Activated CD4-positive, alpha-beta T cell treated with anti-CD3 and anti-CD28 coated beads, Interleukin-2, amount 10 ng/mL, durations not matched to agents 7 days and 5 days (primary cell): ENCODE data around the gene ARSH. TPM values are rescaled to one million over a fixed set of nuclear protein-coding genes. Genes with fewer than 3 reads are reported as not detected.
"Not testable (repeated sequence)": the region's sequence is repeated elsewhere in the genome, so short reads cannot be mapped to it uniquely, and the experiment has no call there.

ENCODE experiments used
- CTCF ChIA-PET: fragments of 350-600 bp; sonication (Branson Sonifier 250); formaldehyde crosslinking; loops from one replicate; lab custom pipeline; 2021; ENCODE audit warnings: antibody characterized with exemption; lab: Charles Lee
- POLR2A ChIA-PET: fragments of 350-600 bp; sonication (Branson Sonifier 250); formaldehyde crosslinking; loops from one replicate; lab custom pipeline; 2021; ENCODE audit warnings: antibody characterized with exemption; lab: Charles Lee
- DNase-seq: peaks from one replicate; pipeline ENCODE4 v3.0.0-alpha.2; 2020
- H3K27ac Mint-ChIP-seq: one replicate; pipeline ENCODE4 v1.8.0; 2021; ENCODE audit warnings: mild to moderate bottlenecking, moderate library complexity, mixed read lengths
- H3K27me3 Mint-ChIP-seq: one replicate; pipeline ENCODE4 v1.8.0; 2021; ENCODE audit warnings: mixed read lengths
- H3K36me3 Mint-ChIP-seq: one replicate; pipeline ENCODE4 v1.8.0; 2021; ENCODE audit warnings: low read depth, mixed read lengths
- H3K4me1 Mint-ChIP-seq: one replicate; pipeline ENCODE4 v1.8.0; 2021; ENCODE audit warnings: mixed read lengths
- H3K4me3 Mint-ChIP-seq: one replicate; pipeline ENCODE4 v1.8.0; 2021; ENCODE audit warnings: mild to moderate bottlenecking, moderate library complexity, mixed read lengths
- H3K9me3 Mint-ChIP-seq: one replicate; pipeline ENCODE4 v1.8.0; 2021; ENCODE audit warnings: mixed read lengths
- total RNA-seq, 2 experiments: library from RNA; stranded (reverse); gene quantifications; one replicate each; pipeline ENCODE4 v1.2.3, GENCODE V29; 2021

The ARSH gene
- total RNA-seq, 2 experiments from 2014 or later, result not detected

- ChIA-PET POLR2A (no interaction called here), CTCF (no interaction called here)
- Mint-ChIP-seq H3K4me1 (no peaks in the 10 kb centered on the region), H3K4me3 (no peak overlapping the region), H3K27ac (no peak overlapping the region), H3K36me3 (no peaks in the 10 kb centered on the region), H3K27me3 (no peaks in the 10 kb centered on the region), H3K9me3 (no peaks in the 10 kb centered on the region)
- no peak for DNase-seq
These were observed 31.4 kb upstream of the ARSH start for GRCh38 chrX:2974961-2975360.

GRCh38 chrX:2978639-2979038, 27.7 kb upstream of the ARSH start:
- H3K4me1 Mint-ChIP-seq, DNase-seq, H3K27me3 Mint-ChIP-seq, CTCF ChIA-PET, H3K27ac Mint-ChIP-seq, H3K9me3 Mint-ChIP-seq, H3K36me3 Mint-ChIP-seq, H3K4me3 Mint-ChIP-seq, POLR2A ChIA-PET: not testable (repeated sequence)

- no peaks in the 10 kb centered on the region for H3K36me3 Mint-ChIP-seq
- H3K4me1 Mint-ChIP-seq, result no peaks in the 10 kb centered on the region
- ChIA-PET CTCF (no interaction called here), POLR2A (no interaction called here)
- no peaks in the 10 kb centered on the region for H3K27me3 Mint-ChIP-seq
- H3K9me3 Mint-ChIP-seq, result no peaks in the 10 kb centered on the region
- no peak overlapping the region for H3K27ac Mint-ChIP-seq
- DNase-seq, result no peak
- H3K4me3 Mint-ChIP-seq, result no peak overlapping the region
These were observed 22.0 kb upstream of the ARSH start for GRCh38 chrX:2984342-2984741.

DNA sequence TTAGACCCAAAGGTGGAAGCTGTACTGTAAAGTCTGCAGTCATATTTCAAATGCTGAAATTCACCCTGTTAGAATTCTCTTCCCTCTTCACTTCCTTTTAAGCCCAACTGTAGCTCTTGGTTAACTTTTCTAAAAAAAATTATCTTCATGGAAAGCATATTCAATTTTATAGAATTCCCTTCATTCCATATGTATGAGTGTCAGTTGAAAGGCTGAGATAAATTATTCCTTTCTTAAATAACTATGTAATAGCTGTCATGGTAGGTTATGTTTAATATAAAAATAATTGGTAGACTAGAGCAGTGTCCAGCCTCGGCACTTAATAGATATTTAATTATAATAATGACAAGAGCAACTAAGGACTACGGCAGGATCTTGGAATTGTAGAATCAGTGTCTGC, 16.8 kb upstream of the ARSH start:
- H3K4me3 Mint-ChIP-seq, result no peak overlapping the region
- no peak for DNase-seq
- no peaks in the 10 kb centered on the region for H3K27me3 Mint-ChIP-seq
- POLR2A ChIA-PET, result no interaction called here
- H3K27ac Mint-ChIP-seq, result no peak overlapping the region
- CTCF ChIA-PET, result no interaction called here
- H3K4me1 Mint-ChIP-seq, result no peaks in the 10 kb centered on the region
- H3K36me3 Mint-ChIP-seq, result no peaks in the 10 kb centered on the region
- H3K9me3 Mint-ChIP-seq, result no peaks in the 10 kb centered on the region

- no peak for DNase-seq
- Mint-ChIP-seq H3K4me1 (no peaks in the 10 kb centered on the region), H3K36me3 (no peaks in the 10 kb centered on the region), H3K4me3 (no peak overlapping the region), H3K27me3 (no peaks in the 10 kb centered on the region), H3K27ac (no peak overlapping the region), H3K9me3 (peaks cover 4% of the 10 kb centered on the region)
- ChIA-PET POLR2A (no interaction called here), CTCF (no interaction called here)
These were observed 4.2 kb downstream of the ARSH start for GRCh38 chrX:3010532-3010931.

GRCh38 chrX:3017492-3017891, 11.1 kb downstream of the ARSH start:
- CTCF ChIA-PET, result no interaction called here
- POLR2A ChIA-PET, result no interaction called here
- Mint-ChIP-seq H3K4me1 (no peaks in the 10 kb centered on the region), H3K9me3 (no peaks in the 10 kb centered on the region), H3K4me3 (no peak overlapping the region), H3K27me3 (no peaks in the 10 kb centered on the region), H3K36me3 (no peaks in the 10 kb centered on the region), H3K27ac (no peak overlapping the region)
- DNase-seq, result no peak

- DNase-seq, result no peak
- POLR2A ChIA-PET, result no interaction called here
- H3K27me3 Mint-ChIP-seq, result no peaks in the 10 kb centered on the region
- no peak overlapping the region for H3K4me3 Mint-ChIP-seq
- H3K4me1 Mint-ChIP-seq, result no peaks in the 10 kb centered on the region
- no peaks in the 10 kb centered on the region for H3K36me3 Mint-ChIP-seq
- H3K9me3 Mint-ChIP-seq, result no peaks in the 10 kb centered on the region
- H3K27ac Mint-ChIP-seq, result no peak overlapping the region
- CTCF ChIA-PET, result no interaction called here
These were observed 17.8 kb downstream of the ARSH start for GRCh38 chrX:3024176-3024575.

- no peaks in the 10 kb centered on the region for H3K9me3 Mint-ChIP-seq
- no peaks in the 10 kb centered on the region for H3K36me3 Mint-ChIP-seq
- DNase-seq, result no peak
- H3K4me1 Mint-ChIP-seq, result no peaks in the 10 kb centered on the region
- POLR2A ChIA-PET, result no interaction called here
- H3K27ac Mint-ChIP-seq, result no peak overlapping the region
- CTCF ChIA-PET, result no interaction called here
- no peak overlapping the region for H3K4me3 Mint-ChIP-seq
- H3K27me3 Mint-ChIP-seq, result no peaks in the 10 kb centered on the region
These were observed 19.9 kb downstream of the ARSH start for GRCh38 chrX:3026074-3026815.

GRCh38 chrX:3029129-3029528, 22.8 kb downstream of the ARSH start:
- no peaks in the 10 kb centered on the region for H3K27me3 Mint-ChIP-seq
- no peak for DNase-seq
- H3K4me3 Mint-ChIP-seq, result no peak overlapping the region
- ChIA-PET CTCF (no interaction called here), POLR2A (no interaction called here)
- H3K9me3 Mint-ChIP-seq, result no peaks in the 10 kb centered on the region
- H3K4me1 Mint-ChIP-seq, result no peaks in the 10 kb centered on the region
- no peaks in the 10 kb centered on the region for H3K36me3 Mint-ChIP-seq
- no peak overlapping the region for H3K27ac Mint-ChIP-seq

DNA sequence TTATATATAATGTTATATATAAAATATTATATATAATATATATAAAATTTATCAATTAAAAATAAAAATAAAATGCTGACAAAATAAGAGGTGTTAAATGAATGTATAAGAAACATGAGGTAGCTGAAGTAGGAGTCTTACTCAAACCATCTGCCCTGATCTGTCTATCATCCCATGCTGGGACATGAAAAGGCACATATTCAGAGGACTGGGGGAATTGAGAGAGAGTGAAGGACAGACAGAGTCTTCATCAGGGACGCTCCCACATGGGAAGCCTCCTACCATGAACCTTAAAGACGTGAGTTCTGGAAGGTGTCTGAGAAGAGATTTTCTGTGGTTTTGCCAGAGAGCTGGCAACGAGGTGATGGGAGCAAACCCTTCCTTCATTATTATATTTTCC, 30.9 kb downstream of the ARSH start:
- ChIA-PET CTCF (no interaction called here), POLR2A (no interaction called here)
- Mint-ChIP-seq H3K36me3 (no peaks in the 10 kb centered on the region), H3K4me1 (no peaks in the 10 kb centered on the region), H3K27me3 (no peaks in the 10 kb centered on the region), H3K4me3 (no peak overlapping the region), H3K27ac (no peak overlapping the region), H3K9me3 (no peaks in the 10 kb centered on the region)
- no peak for DNase-seq

DNA sequence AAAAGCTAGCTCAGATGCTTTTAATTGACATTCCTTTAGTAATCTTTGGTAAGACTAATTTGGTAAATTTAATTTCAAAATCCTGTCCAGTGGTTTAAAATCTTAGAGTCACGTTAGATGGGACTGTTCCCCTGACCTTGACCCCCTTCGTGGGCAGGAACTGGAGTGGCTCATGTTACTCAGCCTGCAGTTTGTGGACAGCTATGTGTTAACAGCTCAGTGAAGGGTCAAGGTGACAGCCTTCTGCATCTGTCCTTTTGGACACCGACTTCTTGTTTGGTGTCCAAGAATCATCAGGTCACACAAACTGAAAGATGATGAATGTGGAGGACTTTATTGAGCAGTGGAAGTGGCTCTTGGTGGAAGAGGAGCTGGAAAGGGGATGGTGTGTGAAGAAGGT, 37.9 kb downstream of the ARSH start:
- ChIA-PET CTCF (interaction anchor here (0.6 kb wide), 1 partner anchor 169 kb away, joined by 6 read pairs; no protein-coding TSS in a partner anchor), POLR2A (no interaction called here)
- Mint-ChIP-seq H3K4me3 (no peak overlapping the region), H3K27ac (no peak overlapping the region), H3K36me3 (no peaks in the 10 kb centered on the region), H3K4me1 (peaks cover 7% of the 10 kb centered on the region), H3K9me3 (no peaks in the 10 kb centered on the region), H3K27me3 (no peaks in the 10 kb centered on the region)
- no peak for DNase-seq

DNA sequence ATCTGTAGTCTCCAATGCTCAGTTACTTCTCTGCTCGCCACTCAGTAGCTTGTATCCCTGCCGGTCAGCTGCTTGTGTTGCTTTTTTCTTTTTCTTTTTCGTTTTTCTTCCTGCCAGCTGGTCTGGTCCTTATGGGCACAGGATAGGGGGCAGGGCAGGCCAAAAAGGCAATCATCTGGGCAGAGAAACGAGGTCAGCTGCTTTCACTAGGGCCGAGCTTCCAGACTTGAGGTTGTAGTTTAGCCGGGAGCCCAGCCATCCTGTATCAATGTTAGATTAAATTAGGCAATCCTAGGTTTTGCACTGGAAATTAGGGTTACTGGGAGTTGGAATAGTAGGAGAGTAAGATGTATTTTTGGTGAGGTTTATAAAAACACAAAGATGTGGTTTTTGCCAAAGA, 38.3 kb downstream of the ARSH start:
- Mint-ChIP-seq H3K4me1 (peaks cover 7% of the 10 kb centered on the region), H3K27me3 (no peaks in the 10 kb centered on the region), H3K36me3 (no peaks in the 10 kb centered on the region), H3K4me3 (no peak overlapping the region), H3K27ac (no peak overlapping the region), H3K9me3 (no peaks in the 10 kb centered on the region)
- ChIA-PET CTCF (no interaction called here), POLR2A (no interaction called here)
- DNase-seq, result no peak

DNA sequence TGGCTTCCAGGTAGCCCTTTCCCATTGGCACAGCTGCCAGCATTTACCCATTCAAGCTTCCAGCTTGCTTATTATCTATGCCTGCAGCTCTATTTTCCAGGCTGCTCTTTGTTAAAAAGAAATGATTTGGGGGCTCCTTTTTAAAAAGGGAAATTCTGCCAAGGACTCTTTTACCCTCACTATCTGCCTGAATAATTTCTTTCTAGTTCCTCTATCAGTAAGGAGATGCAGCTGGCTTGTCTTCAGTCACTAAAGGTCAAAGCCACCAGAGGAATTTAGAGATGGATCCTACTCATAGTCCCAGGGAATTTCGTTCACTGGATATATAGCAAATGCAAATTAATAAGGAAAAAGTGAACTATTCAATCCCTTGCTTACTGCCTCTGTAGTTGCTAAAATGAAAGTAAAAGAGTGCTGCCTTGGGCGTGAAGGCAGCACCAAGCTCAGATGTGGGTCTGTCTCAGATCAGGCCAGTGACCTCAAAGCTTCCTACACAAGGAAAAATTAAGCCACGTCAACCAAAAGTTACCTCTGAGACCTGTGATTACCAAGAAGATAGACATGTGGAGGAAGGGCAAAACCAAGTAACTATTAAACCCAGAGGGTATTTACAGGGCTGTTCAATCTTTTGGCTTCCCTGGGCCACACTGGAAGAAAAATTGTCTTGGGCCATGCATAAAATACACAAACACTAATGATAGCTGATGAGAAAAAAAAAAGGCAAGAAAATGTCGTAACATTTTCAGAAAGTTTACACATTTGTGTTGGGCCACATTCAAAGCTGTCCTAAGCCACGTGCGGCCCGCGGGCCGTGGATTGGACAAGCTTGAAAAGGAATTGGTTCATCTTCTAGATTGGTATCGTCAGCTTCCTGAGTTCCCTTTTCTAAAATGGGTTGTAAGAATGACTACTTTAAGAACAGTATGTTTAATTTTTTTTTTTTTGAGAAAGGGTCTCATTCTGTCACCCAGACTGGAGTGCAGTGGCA, 40.2 kb downstream of the ARSH start:
- DNase-seq, result peak; percentile 9
- POLR2A ChIA-PET, result no interaction called here
- no peak overlapping the region for H3K4me3 Mint-ChIP-seq
- H3K4me1 Mint-ChIP-seq, result peaks cover 7% of the 10 kb centered on the region
- no peaks in the 10 kb centered on the region for H3K9me3 Mint-ChIP-seq
- H3K27ac Mint-ChIP-seq, result peak overlapping the region; percentile 25
- CTCF ChIA-PET, result interaction anchor here (0.7 kb wide), 1 partner anchor 12 kb away, joined by 4 read pairs; no protein-coding TSS in a partner anchor
- no peaks in the 10 kb centered on the region for H3K27me3 Mint-ChIP-seq
- no peaks in the 10 kb centered on the region for H3K36me3 Mint-ChIP-seq
